ENCODE data around the gene ARHGAP42. TPM values are rescaled to one million over a fixed set of nuclear protein-coding genes. Genes with fewer than 3 reads are reported as not detected.

Gene ARHGAP42
- total and polyA plus RNA-seq, 2 of the 4 experiments (the other 2 are of a cell fraction), result 2.9 to 7.3 TPM

DNA sequence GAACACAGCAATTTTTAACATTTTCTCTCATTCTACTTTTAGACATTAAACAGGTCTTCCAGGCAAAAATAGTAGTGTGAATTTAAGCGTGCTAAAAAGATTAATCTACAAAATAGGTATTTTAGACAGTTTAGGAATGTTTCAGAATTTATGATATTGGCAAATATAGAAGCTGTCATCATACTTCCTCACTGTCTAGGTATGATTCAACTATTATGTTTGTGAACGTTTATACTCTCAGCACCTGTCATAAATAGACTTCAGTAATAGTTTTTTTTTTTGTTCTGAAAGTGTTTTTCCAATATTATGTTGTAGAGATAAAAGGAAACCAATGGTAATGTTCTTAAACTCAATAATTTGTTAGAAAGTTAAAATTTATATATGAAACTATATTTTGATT, 103.0 kb downstream of the ARHGAP42 start:
- H3K9me3 ChIP-seq (ENCODE audit: control insufficient read depth, insufficient read depth, low read length), result no peaks in the 10 kb centered on the region
- H3K56ac ChIP-seq (ENCODE audit: extremely low read depth, insufficient read depth, low read length), result no peak overlapping the region
- no peak for DNase-seq
- no peaks in the 10 kb centered on the region for H4K20me1 ChIP-seq (ENCODE audit: insufficient read depth, low read length)
- no peak overlapping the region for H3K23ac ChIP-seq (ENCODE audit: low read depth, low read length)
- H3K79me1 ChIP-seq (ENCODE audit: low read depth in 1 of 2, low read length in 2 of 2), result peaks cover 5 to 17% of the 10 kb centered on the region in 2 experiments; a peak in 1 of 4 replicates
- WGBS, 2 experiments (ENCODE audit: extremely low coverage in 2 of 2, insufficient read length in 1 of 2), result no CpG with 5 or more reads among the region's 2 CpGs
- no peak overlapping the region for H4K5ac ChIP-seq (ENCODE audit: low read depth, low read length)
- no peak for ATAC-seq (ENCODE audit: low read depth)
- no peak overlapping the region for H2BK15ac ChIP-seq (ENCODE audit: low read depth, low read length)
- no peak overlapping the region for H3K9ac ChIP-seq (ENCODE audit: low read depth, low read length)
- H3K9me1 ChIP-seq (ENCODE audit: insufficient read depth, low read length), result peaks cover 3% of the 10 kb centered on the region; the same call in 1 of the 2 replicates
- dilution Hi-C loops (cut with HindIII; ENCODE audit: low sequenced_read_pairs, unreplicated experiment), result no loop called here
- no peak overlapping the region for H3K27ac ChIP-seq (ENCODE audit: insufficient read depth, low read length)
- H4K91ac ChIP-seq (ENCODE audit: insufficient read depth, low read depth, low read length), result no peak overlapping the region
- no peak overlapping the region for H3K4me3 ChIP-seq (ENCODE audit: insufficient read depth, low read depth, low read length)
- H2BK120ac ChIP-seq (ENCODE audit: low read depth, low read length), result no peak overlapping the region
- POLR2A ChIA-PET (ENCODE audit: unreplicated experiment), result no interaction called here
- no peaks in the 10 kb centered on the region for H3K36me3 ChIP-seq (ENCODE audit: control insufficient read depth, insufficient read depth, low read length)
- H2BK20ac ChIP-seq (ENCODE audit: low read depth, low read length), result no peak overlapping the region
- no peaks in the 10 kb centered on the region for H3K27me3 ChIP-seq (ENCODE audit: control insufficient read depth, insufficient read depth, low read length)
- BruUV-seq (replicated peaks), result no TSS peak
- TF ChIP-seq, protein P1, sequence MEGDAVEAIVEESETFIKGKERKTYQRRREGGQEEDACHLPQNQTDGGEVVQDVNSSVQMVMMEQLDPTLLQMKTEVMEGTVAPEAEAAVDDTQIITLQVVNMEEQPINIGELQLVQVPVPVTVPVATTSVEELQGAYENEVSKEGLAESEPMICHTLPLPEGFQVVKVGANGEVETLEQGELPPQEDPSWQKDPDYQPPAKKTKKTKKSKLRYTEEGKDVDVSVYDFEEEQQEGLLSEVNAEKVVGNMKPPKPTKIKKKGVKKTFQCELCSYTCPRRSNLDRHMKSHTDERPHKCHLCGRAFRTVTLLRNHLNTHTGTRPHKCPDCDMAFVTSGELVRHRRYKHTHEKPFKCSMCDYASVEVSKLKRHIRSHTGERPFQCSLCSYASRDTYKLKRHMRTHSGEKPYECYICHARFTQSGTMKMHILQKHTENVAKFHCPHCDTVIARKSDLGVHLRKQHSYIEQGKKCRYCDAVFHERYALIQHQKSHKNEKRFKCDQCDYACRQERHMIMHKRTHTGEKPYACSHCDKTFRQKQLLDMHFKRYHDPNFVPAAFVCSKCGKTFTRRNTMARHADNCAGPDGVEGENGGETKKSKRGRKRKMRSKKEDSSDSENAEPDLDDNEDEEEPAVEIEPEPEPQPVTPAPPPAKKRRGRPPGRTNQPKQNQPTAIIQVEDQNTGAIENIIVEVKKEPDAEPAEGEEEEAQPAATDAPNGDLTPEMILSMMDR (conservative IDR thresholded peaks at IDR 0.05; ENCODE audit: low read depth, low read length), result no peak
- TF ChIP-seq RFX5 (IDR thresholded peaks at IDR 0.05; ENCODE audit: low read depth, low read length) (no peak), CEBPB (IDR thresholded peaks at IDR 0.05; ENCODE audit: low read depth, low read length) (no peak), MXI1 (IDR thresholded peaks at IDR 0.05; ENCODE audit: borderline replicate concordance, low read depth, low read length) (no peak), FOS (IDR thresholded peaks at IDR 0.05; ENCODE audit: low read depth, low read length) (no peak)
- CTCF ChIA-PET, result no interaction called here
- H4K8ac ChIP-seq (ENCODE audit: low read depth in 2 of 2, low read length in 2 of 2), result no peak overlapping the region
- no peak overlapping the region for H2AK9ac ChIP-seq (replicated peaks; ENCODE audit: low read depth, low read length, poor library complexity)
- no peak overlapping the region for H3K14ac ChIP-seq (replicated peaks; ENCODE audit: low read depth, low read length)
- no peak overlapping the region for H2AK5ac ChIP-seq (ENCODE audit: low read depth, low read length)
- no peak overlapping the region for H3K4ac ChIP-seq (ENCODE audit: low read depth, low read length)
- intact Hi-C loops (cut with micrococcal nuclease), result no loop called here
- no peak overlapping the region for H2BK5ac ChIP-seq (ENCODE audit: low read depth, low read length, poor library complexity, severe bottlenecking)
- 0 out of 2 replicates have a peak, but pooled peaks cover 1% of the 10 kb centered on the region for H3K4me1 ChIP-seq (ENCODE audit: control insufficient read depth, insufficient read depth, low read length)
- in situ Hi-C loops (cut with MboI; ENCODE audit: low sequenced_read_pairs), result no loop called here
- H3K18ac ChIP-seq (ENCODE audit: low read depth, low read length), result no peak overlapping the region
- H2AFZ ChIP-seq (replicated peaks; ENCODE audit: low read length, poor library complexity), result no peak overlapping the region
- no peak overlapping the region for H3K4me2 ChIP-seq (ENCODE audit: low read depth, low read length)

All from IMR-90 (cell line).